Skeletal muscle tissue (tissue), 4 donors: ENCODE measurements around the gene RELB. TPM values are rescaled to one million over a fixed set of nuclear protein-coding genes. Genes with fewer than 3 reads are reported as not detected.

Source experiments
- H3K27ac ChIP-seq: one replicate; pipeline ENCODE4 v1.7.0; 2013; ENCODE audit warnings: mild to moderate bottlenecking, low read depth, low read length, inconsistent platforms
- H3K27me3 ChIP-seq, 3 donors: one replicate each; pipeline ENCODE4 v1.7.0; 2013; ENCODE audit warnings: low read length in 3 of 3; ENCODE audit not compliant: control insufficient read depth in 3 of 3, insufficient read depth in 3 of 3
- H3K36me3 ChIP-seq, 3 donors: one replicate each; pipeline ENCODE4 v1.7.0; 2013; ENCODE audit warnings: low read length in 3 of 3; ENCODE audit not compliant: control insufficient read depth in 3 of 3, insufficient read depth in 3 of 3
- H3K4me1 ChIP-seq, 3 donors: one replicate each; pipeline ENCODE4 v1.7.0; 2013; ENCODE audit warnings: low read length in 3 of 3, mild to moderate bottlenecking in 3 of 3; ENCODE audit not compliant: control insufficient read depth in 3 of 3, insufficient read depth in 3 of 3
- H3K4me3 ChIP-seq, 3 donors: one replicate each; pipeline ENCODE4 v1.7.0; 2013; ENCODE audit warnings: low read length in 3 of 3
- H3K9ac ChIP-seq, 3 donors: one replicate each; pipeline ENCODE4 v1.7.0; 2013; ENCODE audit warnings: low read length in 3 of 3, mild to moderate bottlenecking in 3 of 3, moderate library complexity in 2 of 3, low read depth in 1 of 3
- H3K9me3 ChIP-seq, 3 donors: one replicate each; pipeline ENCODE4 v1.7.0; 2013; ENCODE audit warnings: low read length in 3 of 3; ENCODE audit not compliant: control insufficient read depth in 3 of 3
- total RNA-seq: library from RNA; depleted of rRNA; stranded (reverse); fragments of >200 nt; gene quantifications from one replicate; pipeline ENCODE4 v1.2.3, GENCODE V29; 2014
- donor health status: Osteomylitis.

Gene RELB
- total RNA-seq, 1 donor from 2014 or later: 7.8 TPM

DNA sequence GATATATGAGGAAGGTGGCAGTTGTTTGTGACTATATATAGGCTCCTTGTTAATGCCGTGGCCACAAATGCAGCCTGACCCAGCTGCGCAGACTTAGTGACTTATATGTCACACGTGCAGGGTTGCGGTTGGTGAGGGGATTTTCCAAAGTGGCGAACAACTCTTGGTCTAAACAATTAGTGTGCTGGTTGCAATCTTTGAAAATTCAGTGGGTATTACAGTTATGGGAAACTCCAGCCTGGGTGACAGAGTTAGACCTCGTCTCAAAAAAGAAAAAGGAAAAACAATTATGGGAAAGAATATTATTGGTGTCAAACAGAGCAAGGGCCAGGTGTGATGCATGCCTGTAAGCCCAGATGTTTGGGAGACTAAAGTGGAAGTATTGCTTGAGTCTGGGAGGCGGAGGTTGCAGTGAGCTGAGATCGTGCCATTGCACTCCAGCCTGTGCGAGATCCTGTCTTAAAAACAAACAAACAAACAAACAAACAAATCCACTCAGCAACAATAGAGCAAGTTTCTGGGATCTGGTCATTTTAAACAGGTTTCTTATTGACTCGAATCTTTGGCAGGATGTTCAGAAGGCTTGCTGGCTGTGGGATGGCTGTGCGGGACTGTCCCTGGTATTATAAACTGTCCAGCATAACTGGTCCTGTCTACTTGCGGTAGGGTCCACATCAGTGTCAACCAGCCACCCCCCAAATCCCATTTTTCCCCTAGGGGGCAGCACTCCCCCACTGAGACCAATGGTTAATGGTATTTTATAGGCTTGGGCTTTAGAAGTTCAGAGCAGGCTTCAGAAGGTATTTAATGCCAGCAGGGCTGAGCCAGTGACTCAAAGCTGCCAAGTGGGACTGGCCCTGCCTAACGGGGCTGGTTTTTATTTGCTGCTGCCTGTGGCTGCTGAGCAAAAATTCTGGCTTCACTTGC lies 15.4 kb downstream of the RELB start:
- Histone ChIP-seq H3K36me3 (peaks cover 3 to 10% (median 7%) of the 10 kb centered on the region in 3 donors), H3K4me3 (no peak overlapping the region), H3K9me3 (no peaks in the 10 kb centered on the region), H3K9ac (no peak overlapping the region), H3K27ac (no peak overlapping the region), H3K27me3 (no peaks in the 10 kb centered on the region), H3K4me1 (no peaks in the 10 kb centered on the region)

DNA sequence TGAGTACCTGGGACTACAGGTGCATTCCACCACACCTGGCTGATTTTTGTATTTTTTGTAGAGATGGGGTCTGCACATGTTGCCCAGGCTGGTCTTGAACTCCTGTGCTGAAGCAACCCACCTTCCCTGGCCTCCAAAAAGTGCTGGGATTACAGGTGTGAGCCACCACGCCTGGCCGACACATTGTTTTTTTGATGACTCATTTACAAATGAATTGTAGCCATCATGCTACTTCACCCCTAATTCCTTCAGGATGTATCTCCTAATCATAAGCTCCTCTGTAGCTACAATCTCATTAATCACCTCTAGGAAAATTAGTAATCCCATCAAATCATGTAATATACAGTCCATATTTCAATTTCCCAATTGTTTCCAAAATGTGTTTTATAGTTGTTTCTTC lies 17.9 kb downstream of the RELB start:
- no peaks in the 10 kb centered on the region for H3K9me3 ChIP-seq
- no peak overlapping the region for H3K9ac ChIP-seq
- peaks cover 0 to 7% (median 3%) of the 10 kb centered on the region in 3 donors for H3K36me3 ChIP-seq
- H3K27ac ChIP-seq: no peak overlapping the region
- no peaks in the 10 kb centered on the region for H3K27me3 ChIP-seq
- H3K4me1 ChIP-seq: no peaks in the 10 kb centered on the region
- no peak overlapping the region for H3K4me3 ChIP-seq

DNA sequence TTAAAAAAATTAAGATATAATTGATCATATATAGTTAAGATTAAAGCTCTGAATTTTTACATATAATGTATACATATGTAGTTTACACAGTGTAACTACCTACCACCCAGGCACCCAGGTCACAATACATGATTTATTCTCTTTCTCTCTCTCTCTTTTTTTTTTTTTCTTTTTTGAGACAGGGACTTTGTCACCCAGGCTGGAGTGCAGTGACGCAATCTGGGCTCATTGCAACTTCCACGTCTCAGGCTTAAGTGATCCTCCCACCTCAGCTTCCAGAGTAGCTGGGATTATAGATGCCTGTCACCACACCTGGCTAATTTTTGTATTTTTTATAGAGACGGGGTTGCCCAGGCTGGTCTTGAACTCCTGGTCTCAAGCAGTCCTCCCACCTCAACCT lies 18.8 kb downstream of the RELB start:
- Histone ChIP-seq H3K4me1 (no peaks in the 10 kb centered on the region), H3K9me3 (no peaks in the 10 kb centered on the region), H3K4me3 (no peak overlapping the region), H3K36me3 (peaks cover 0 to 5% (median 3%) of the 10 kb centered on the region in 3 donors), H3K27me3 (no peaks in the 10 kb centered on the region), H3K27ac (no peak overlapping the region), H3K9ac (no peak overlapping the region)

DNA sequence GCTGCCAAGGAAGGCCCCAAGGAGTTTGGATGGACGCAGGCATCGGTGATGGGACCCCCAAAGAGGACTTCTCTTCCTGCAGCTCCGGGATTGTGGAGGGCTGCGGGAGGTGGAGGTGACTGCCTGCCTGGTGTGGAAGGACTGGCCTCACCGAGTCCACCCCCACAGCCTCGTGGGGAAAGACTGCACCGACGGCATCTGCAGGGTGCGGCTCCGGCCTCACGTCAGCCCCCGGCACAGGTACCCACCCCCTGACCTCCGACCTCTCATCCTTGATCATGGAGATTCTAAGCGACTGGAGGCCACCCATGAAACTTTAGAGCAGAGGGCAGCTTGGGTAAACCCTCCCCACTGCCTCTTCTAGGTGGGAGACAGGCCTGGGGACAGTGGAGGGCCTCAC lies 20.7 kb downstream of the RELB start:
- Histone ChIP-seq H3K36me3 (peaks cover 3 to 7% (median 4%) of the 10 kb centered on the region in 3 donors), H3K27ac (no peak overlapping the region), H3K27me3 (no peaks in the 10 kb centered on the region), H3K9me3 (no peaks in the 10 kb centered on the region), H3K4me3 (no peak overlapping the region), H3K4me1 (no peaks in the 10 kb centered on the region), H3K9ac (no peak overlapping the region)

DNA sequence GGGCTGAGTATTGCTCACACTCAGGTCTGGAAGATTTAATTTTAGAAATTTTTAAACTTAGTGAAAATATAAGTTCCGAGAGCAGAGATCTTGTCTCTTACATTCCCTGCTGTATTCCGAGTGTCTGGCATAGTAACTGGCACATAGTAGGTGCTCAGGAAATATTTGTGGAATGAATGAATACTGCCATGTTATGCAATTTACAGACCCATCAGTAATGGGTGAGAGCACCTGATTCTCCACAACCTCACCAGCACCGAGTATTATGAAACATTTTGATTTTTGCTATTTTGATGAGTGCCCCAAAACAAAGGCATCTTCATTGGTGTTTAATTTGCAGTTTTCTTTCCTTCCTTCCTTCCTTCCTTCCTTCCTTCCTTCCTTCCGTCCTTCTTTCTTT lies 21.8 kb downstream of the RELB start:
- H3K4me3 ChIP-seq: no peak overlapping the region
- H3K9ac ChIP-seq: no peak overlapping the region
- no peaks in the 10 kb centered on the region for H3K4me1 ChIP-seq
- H3K9me3 ChIP-seq: no peaks in the 10 kb centered on the region
- no peaks in the 10 kb centered on the region for H3K27me3 ChIP-seq
- H3K27ac ChIP-seq: no peak overlapping the region
- peaks cover 3 to 7% (median 4%) of the 10 kb centered on the region in 3 donors for H3K36me3 ChIP-seq

DNA sequence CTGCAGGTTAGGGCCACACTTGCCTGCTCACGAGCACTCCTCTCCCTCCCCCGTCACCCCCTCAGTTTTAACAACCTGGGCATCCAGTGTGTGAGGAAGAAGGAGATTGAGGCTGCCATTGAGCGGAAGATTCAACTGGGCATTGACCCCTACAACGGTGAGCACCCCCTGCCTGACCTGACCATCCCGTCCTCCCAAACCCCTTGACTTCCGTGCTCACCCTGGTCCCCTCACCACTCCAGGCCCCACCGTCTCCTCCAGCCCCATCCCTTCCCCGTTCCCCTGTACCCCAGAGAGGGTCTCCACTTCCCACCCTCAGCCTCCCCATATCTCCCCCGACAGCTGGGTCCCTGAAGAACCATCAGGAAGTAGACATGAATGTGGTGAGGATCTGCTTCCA lies 24.0 kb downstream of the RELB start:
- H3K4me3 ChIP-seq: no peak overlapping the region
- no peak overlapping the region for H3K9ac ChIP-seq
- H3K27me3 ChIP-seq: no peaks in the 10 kb centered on the region
- H3K36me3 ChIP-seq: peaks cover 9 to 12% (median 10%) of the 10 kb centered on the region in 3 donors
- H3K9me3 ChIP-seq: no peaks in the 10 kb centered on the region
- no peak overlapping the region for H3K27ac ChIP-seq
- H3K4me1 ChIP-seq: no peaks in the 10 kb centered on the region

DNA sequence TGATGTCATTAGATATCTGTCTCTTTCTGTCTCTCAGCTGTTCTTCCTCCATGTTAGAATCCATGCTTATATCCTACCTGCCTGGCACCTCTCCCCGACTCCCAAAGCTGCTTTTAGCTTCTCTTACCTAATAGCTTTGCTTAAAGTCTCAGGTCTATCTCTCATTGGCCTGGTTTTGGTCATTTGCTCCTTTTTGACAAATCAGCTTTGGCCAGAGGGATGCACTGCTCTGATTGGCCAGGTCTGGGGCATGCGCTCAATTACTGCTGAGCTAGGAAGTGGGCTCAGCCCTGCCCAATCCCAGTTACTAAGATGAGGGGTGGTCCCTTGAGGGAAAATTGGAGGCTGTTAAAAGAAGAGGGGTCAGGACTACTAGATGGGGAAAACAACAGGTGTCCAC lies 26.1 kb downstream of the RELB start:
- Histone ChIP-seq H3K9ac (no peak overlapping the region), H3K4me3 (no peak overlapping the region), H3K27ac (no peak overlapping the region), H3K9me3 (no peaks in the 10 kb centered on the region), H3K27me3 (no peaks in the 10 kb centered on the region), H3K4me1 (no peaks in the 10 kb centered on the region), H3K36me3 (peaks cover 18 to 19% (median 18%) of the 10 kb centered on the region in 3 donors)

DNA sequence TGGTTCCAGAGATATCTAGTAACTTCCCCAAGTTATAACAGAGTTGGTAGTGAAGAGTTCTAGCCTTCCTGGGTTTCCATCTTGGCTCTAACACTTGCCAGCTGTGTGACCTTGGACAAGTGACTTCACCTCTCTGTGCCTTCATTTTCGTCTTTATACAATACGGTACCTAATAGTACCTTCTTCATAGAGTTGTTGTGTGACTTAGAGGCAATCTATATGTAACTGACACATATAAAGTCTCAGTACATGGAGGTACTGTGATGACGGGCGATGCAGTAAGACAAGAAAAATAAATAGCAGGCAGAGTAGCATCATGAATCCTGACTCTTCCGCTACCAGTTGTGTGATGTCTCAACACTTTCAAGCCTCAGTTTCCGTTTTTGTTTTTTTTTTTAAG lies 29.6 kb downstream of the RELB start:
- Histone ChIP-seq H3K4me1 (no peaks in the 10 kb centered on the region), H3K4me3 (no peak overlapping the region), H3K9ac (no peak overlapping the region), H3K9me3 (no peaks in the 10 kb centered on the region), H3K27me3 (no peaks in the 10 kb centered on the region), H3K36me3 (peaks cover 30 to 32% (median 31%) of the 10 kb centered on the region in 3 donors), H3K27ac (no peak overlapping the region)

DNA sequence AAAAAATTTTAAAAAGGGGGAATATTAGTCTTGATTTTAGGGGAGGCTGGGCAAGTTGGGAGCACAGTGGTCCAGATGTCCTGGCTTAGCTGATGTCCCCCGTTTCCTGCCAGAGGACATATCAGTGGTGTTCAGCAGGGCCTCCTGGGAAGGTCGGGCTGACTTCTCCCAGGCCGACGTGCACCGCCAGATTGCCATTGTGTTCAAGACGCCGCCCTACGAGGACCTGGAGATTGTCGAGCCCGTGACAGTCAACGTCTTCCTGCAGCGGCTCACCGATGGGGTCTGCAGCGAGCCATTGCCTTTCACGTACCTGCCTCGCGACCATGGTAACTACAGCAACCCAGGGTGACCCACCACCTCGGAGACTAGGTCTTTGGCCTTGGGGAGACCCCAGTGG lies 31.2 kb downstream of the RELB start:
- H3K27me3 ChIP-seq: no peaks in the 10 kb centered on the region
- no peaks in the 10 kb centered on the region for H3K4me1 ChIP-seq
- no peak overlapping the region for H3K9ac ChIP-seq
- H3K9me3 ChIP-seq: no peaks in the 10 kb centered on the region
- H3K4me3 ChIP-seq: no peak overlapping the region
- H3K27ac ChIP-seq: no peak overlapping the region
- peaks cover 28 to 31% (median 30%) of the 10 kb centered on the region in 3 donors for H3K36me3 ChIP-seq

DNA sequence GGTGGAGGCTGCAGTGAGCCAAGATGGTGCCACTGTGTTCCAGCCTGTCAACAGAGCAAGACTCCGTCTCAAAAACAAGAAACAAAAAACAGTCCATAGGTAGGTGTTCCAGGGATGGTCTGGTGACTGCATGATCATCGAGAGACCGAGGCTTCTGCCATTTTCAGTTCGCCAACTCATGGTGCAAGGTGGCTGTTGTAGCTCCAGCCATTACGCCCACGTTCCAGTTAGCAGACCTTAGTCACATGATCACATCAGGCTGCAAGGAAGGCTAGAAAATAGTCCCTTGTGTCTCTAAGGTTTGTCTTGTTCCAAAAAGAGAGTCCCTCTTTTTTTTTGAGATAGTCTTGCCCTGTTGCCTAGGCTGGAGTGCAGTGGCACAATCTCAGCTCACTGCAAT lies 34.5 kb downstream of the RELB start:
- peaks cover 22 to 31% (median 27%) of the 10 kb centered on the region in 3 donors for H3K36me3 ChIP-seq
- no peak overlapping the region for H3K27ac ChIP-seq

More for the DNA sequence above, 34.5 kb downstream of the RELB start:
- Histone ChIP-seq H3K9ac (no peak overlapping the region), H3K4me1 (peaks cover 15% of the 10 kb centered on the region in 3 donors), H3K4me3 (no peak overlapping the region), H3K9me3 (no peaks in the 10 kb centered on the region), H3K27me3 (no peaks in the 10 kb centered on the region)
